Measurements from ENCODE around the gene SAMD11. TPM values are rescaled to one million over a fixed set of nuclear protein-coding genes. Genes with fewer than 3 reads are reported as not detected.

Gene SAMD11
- polyA plus RNA-seq, 2 of the 4 experiments (the other 2 are of a cell fraction) = 22.4 to 52.8 TPM

DNA sequence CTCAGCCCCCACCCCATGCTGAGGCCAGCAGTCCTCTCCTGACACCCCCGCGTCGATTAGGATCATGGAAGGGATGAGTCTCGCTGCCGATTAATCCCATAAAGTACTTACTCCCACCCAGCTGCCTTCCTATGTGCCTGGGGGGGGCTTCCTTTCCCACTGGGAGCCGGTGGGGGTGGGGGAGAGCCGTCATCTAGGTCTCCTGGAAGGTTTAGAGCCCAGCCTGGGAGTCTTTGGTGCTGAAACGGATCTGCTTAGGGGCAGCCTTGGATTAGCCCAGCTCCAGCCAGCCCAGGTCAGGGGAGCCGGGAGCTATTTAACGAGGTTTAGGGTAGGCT is 9.8 kb downstream of the SAMD11 start:
- Histone ChIP-seq H3K4me1 (peaks cover 26% of the 10 kb centered on the region), H3K4me3 (no peak overlapping the region), H3K27ac (0 out of 6 replicates have a peak overlapping the region, but pooled peaks of 1 of the 2 experiments have one; percentile 41), H3K9me3 (no peaks in the 10 kb centered on the region), H3K4me2 (no peak overlapping the region)
- FAIRE-seq = no peak
- POLR2A ChIA-PET = no interaction called here
- ATAC-seq = no peak
- WGBS (ENCODE audit: missing lambda C conversion rate) = 79% methylated on average over 4 of the region's 10 CpGs
- DNase-seq (ENCODE audit: low read depth in 1 of 2, low spot score in 1 of 2) = no peak
- TF ChIP-seq, protein P1, sequence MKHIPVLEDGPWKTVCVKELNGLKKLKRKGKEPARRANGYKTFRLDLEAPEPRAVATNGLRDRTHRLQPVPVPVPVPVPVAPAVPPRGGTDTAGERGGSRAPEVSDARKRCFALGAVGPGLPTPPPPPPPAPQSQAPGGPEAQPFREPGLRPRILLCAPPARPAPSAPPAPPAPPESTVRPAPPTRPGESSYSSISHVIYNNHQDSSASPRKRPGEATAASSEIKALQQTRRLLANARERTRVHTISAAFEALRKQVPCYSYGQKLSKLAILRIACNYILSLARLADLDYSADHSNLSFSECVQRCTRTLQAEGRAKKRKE (CRISPR knock-in tag; IDR thresholded peaks at IDR 0.05; ENCODE audit: low read depth) = no peak
- TF ChIP-seq HOXB5 (CRISPR knock-in tag; IDR thresholded peaks at IDR 0.05) = no peak
- TF ChIP-seq POLR2AphosphoS2 (conservative IDR thresholded peaks at IDR 0.05; ENCODE audit: low read length) = no peak
- TF ChIP-seq HEYL (CRISPR knock-in tag; IDR thresholded peaks at IDR 0.05) = no peak
- TF ChIP-seq RCOR1 (IDR thresholded peaks at IDR 0.05; ENCODE audit: low read depth, low read length) = no peak
- TF ChIP-seq MYC (IDR thresholded peaks at IDR 0.05; ENCODE audit: borderline replicate concordance, low read length) = no peak
- TF ChIP-seq JUNB (IDR thresholded peaks at IDR 0.05) = no peak
- TF ChIP-seq ZNF302 (CRISPR knock-in tag; IDR thresholded peaks at IDR 0.05) = no peak
- TF ChIP-seq PHF8 (IDR thresholded peaks at IDR 0.05; ENCODE audit: borderline replicate concordance, low read depth) = no peak
- TF ChIP-seq, protein P2, sequence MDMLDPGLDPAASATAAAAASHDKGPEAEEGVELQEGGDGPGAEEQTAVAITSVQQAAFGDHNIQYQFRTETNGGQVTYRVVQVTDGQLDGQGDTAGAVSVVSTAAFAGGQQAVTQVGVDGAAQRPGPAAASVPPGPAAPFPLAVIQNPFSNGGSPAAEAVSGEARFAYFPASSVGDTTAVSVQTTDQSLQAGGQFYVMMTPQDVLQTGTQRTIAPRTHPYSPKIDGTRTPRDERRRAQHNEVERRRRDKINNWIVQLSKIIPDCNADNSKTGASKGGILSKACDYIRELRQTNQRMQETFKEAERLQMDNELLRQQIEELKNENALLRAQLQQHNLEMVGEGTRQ (IDR thresholded peaks at IDR 0.05) = no peak
- CTCF ChIA-PET = interaction anchor here (0.7 to 1.3 kb wide), 4 partner anchors 14 to 64 kb away, joined by 3 to 4 read pairs (median 3); no protein-coding TSS in a partner anchor

DNA sequence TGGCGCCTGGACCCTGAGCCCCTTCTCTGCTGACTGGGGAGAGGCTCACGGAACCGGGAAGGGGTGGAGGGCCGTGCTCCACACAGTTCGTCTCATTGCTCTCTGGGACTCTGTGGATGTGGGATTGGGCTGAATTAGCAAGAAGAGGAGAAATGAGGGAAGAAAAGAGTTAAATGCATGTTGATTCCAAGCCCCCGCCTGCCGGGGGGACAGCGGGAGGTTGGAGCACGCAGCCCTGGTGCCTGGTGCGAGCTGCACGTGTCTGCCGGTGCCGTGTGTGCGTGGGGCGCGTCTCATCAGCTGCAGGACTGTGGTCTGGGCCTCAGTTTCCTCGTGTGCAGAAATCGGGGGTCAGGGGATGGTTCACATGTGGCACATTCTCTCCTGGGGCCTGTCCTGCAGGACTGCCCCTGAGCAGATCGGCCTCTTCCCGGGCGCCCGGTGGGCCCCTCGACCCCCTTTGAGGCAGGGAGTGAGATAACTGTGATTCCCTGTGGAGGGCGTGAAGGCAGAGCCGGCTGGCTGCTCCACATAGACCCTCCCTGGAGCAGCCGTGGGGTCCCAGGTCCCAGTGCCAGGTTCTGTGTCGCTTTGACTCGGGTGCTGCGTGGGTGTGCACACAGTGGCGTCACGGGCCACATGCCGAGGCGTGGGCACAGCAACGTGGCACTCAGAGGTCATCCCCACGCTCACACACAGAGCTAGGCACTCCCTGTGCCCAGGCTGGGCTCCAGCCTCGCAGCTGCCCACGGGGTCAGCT is 11.4 kb downstream of the SAMD11 start:
- H3K4me3 ChIP-seq = no peak overlapping the region
- TF ChIP-seq ZSCAN20 (CRISPR knock-in tag; IDR thresholded peaks at IDR 0.05) (no peak), ZFP36 (IDR thresholded peaks at IDR 0.05; ENCODE audit: borderline replicate concordance, partially characterized antibody) (no peak), PHF8 (IDR thresholded peaks at IDR 0.05; ENCODE audit: borderline replicate concordance, low read depth) (no peak), RARB (CRISPR knock-in tag; IDR thresholded peaks at IDR 0.05) (no peak), EHMT2 (IDR thresholded peaks at IDR 0.05; ENCODE audit: low read depth) (no peak), SMC3 (IDR thresholded peaks at IDR 0.05) (no peak), NR3C1 (IDR thresholded peaks at IDR 0.05) (no peak), MYC (IDR thresholded peaks at IDR 0.05; ENCODE audit: borderline replicate concordance, low read length) (no peak), ESRRA (IDR thresholded peaks at IDR 0.05; ENCODE audit: borderline replicate concordance, low read length) (no peak), SREBF2 (IDR thresholded peaks at IDR 0.05) (no peak), RFX5 (IDR thresholded peaks at IDR 0.05) (no peak)
- TF ChIP-seq, protein P3, sequence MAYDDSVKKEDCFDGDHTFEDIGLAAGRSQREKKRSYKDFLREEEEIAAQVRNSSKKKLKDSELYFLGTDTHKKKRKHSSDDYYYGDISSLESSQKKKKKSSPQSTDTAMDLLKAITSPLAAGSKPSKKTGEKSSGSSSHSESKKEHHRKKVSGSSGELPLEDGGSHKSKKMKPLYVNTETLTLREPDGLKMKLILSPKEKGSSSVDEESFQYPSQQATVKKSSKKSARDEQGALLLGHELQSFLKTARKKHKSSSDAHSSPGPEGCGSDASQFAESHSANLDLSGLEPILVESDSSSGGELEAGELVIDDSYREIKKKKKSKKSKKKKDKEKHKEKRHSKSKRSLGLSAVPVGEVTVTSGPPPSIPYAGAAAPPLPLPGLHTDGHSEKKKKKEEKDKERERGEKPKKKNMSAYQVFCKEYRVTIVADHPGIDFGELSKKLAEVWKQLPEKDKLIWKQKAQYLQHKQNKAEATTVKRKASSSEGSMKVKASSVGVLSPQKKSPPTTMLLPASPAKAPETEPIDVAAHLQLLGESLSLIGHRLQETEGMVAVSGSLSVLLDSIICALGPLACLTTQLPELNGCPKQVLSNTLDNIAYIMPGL (CRISPR knock-in tag; IDR thresholded peaks at IDR 0.05; ENCODE audit: borderline replicate concordance) = no peak
- TF ChIP-seq, protein P4, sequence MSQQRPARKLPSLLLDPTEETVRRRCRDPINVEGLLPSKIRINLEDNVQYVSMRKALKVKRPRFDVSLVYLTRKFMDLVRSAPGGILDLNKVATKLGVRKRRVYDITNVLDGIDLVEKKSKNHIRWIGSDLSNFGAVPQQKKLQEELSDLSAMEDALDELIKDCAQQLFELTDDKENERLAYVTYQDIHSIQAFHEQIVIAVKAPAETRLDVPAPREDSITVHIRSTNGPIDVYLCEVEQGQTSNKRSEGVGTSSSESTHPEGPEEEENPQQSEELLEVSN (IDR thresholded peaks at IDR 0.05; ENCODE audit: borderline replicate concordance, low read depth) = no peak
- H3K4me2 ChIP-seq = no peak overlapping the region
- no peak for ATAC-seq
- H3K27ac ChIP-seq = no peak overlapping the region
- POLR2A ChIA-PET = no interaction called here
- no peak for DNase-seq (ENCODE audit: low read depth in 1 of 2, low spot score in 1 of 2)
- H3K9me3 ChIP-seq = no peaks in the 10 kb centered on the region
- FAIRE-seq = no peak
- CTCF ChIA-PET = no interaction called here
- H3K4me1 ChIP-seq = peaks cover 41% of the 10 kb centered on the region
- WGBS (ENCODE audit: missing lambda C conversion rate) = 86% methylated on average over 29 of the region's 37 CpGs
